H7 (cell line): Measurements from ENCODE around the gene PHOX2A. TPM values are rescaled to one million over a fixed set of nuclear protein-coding genes. Genes with fewer than 3 reads are reported as not detected.

Experiments
- DNase-seq: peaks from one replicate; pipeline ENCODE4 v3.0.0; 2012
- H3K27me3 ChIP-seq: 2 replicates; pipeline ENCODE4 v1.6.0; 2011; ENCODE audit warnings: mild to moderate bottlenecking, low read length; ENCODE audit not compliant: control insufficient read depth, insufficient read depth
- H3K36me3 ChIP-seq: replicated peaks from 2 replicates; pipeline ENCODE4 v1.5.1; 2011; ENCODE audit warnings: low read length; ENCODE audit not compliant: control insufficient read depth, insufficient read depth
- H3K4me3 ChIP-seq: 2 replicates; pipeline ENCODE4 v1.5.1; 2011; ENCODE audit warnings: low read depth, mild to moderate bottlenecking, control low read depth, low read length, moderate library complexity; ENCODE audit not compliant: insufficient read depth
- total RNA-seq: library from RNA; depleted of rRNA; stranded (reverse); fragments of >200 nt; shearing (Covaris generic); gene quantifications from 2 replicates; pipeline ENCODE4 v1.2.3, GENCODE V29; 2014

Gene PHOX2A
- total RNA-seq, 1 experiment from 2014 or later: 2.5 TPM

- Histone ChIP-seq H3K27me3 (no peaks in the 10 kb centered on the region), H3K36me3 (no peaks in the 10 kb centered on the region), H3K4me3 (no peak overlapping the region)
- no peak for DNase-seq
Observed at GRCh38 chr11:72260574-72260973, 16.6 kb upstream of the PHOX2A start.

DNA sequence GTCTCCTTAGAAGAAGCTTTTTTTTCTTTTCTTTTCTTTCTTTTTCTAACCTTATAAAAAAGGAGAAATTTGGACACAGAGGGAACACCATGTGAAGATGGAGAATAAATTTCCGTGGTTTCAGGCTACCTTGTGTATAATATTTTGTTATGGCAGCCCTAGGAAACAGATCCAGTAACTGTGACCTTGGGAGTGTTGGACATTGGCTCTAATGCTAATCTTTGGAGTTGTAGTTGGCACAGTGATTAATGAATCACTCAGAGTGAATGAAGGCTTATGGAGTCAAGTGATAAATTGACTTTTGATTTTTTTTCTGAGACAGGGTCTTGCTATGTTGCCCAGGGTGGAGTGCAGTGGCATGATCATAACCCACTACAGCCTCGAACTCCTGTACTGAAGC lies 15.5 kb upstream of the PHOX2A start:
- no peak for DNase-seq
- Histone ChIP-seq H3K4me3 (no peak overlapping the region), H3K27me3 (no peaks in the 10 kb centered on the region), H3K36me3 (no peaks in the 10 kb centered on the region)

DNA sequence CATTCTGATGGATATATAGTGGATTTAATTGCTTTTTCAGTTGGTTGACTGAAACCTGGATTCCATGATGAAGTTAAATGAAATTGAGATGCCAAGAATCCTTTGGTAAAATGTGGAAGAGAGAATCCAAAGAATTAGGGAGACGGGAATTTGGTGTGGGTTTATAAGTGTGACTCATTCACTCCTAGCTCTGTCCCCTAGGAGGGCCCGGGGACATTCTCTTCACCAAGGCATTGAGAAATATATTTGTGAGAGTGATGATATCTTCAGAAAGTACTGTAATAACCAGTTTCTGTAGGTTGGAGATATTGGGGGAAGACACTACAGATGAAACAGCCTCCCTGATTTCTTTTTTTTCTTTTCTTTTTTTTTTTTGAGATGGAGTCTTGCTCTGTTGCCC lies 13.6 kb upstream of the PHOX2A start:
- Histone ChIP-seq H3K36me3 (no peaks in the 10 kb centered on the region), H3K4me3 (no peak overlapping the region), H3K27me3 (no peaks in the 10 kb centered on the region)
- no peak for DNase-seq

GRCh38 chr11:72254299-72254993 lies 10.5 kb upstream of the PHOX2A start:
- Histone ChIP-seq H3K27me3 (no peaks in the 10 kb centered on the region), H3K36me3 (no peaks in the 10 kb centered on the region), H3K4me3 (no peak overlapping the region)
- no peak for DNase-seq

DNA sequence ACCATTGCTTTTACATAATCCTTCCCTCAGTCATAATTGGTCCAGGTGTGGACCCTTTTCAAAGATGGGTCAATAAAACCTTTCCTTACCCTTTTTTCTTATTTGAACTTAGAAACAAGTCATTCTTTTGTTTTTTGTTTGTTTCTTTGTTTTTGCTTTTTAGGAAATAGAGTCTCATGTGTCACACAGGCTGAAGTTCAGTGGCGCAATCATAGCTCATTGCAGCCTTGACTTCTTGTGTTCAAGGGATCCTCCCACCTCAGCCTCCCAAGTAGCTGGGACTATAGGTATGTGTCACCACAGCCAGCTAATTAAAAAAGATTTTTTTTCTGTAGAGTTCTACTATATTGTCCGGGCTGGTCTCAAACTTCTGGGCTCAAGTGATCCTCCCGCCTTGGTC lies 9.4 kb upstream of the PHOX2A start:
- no peaks in the 10 kb centered on the region for H3K36me3 ChIP-seq
- no peak for DNase-seq
- H3K4me3 ChIP-seq: no peak overlapping the region
- no peaks in the 10 kb centered on the region; the same call in 1 of the 2 replicates for H3K27me3 ChIP-seq

- Histone ChIP-seq H3K36me3 (no peaks in the 10 kb centered on the region), H3K27me3 (peaks cover 12% of the 10 kb centered on the region), H3K4me3 (no peak overlapping the region)
- no peak for DNase-seq
Observed at GRCh38 chr11:72251614-72252013, 7.6 kb upstream of the PHOX2A start.

GRCh38 chr11:72250661-72251464 lies 6.9 kb upstream of the PHOX2A start:
- Histone ChIP-seq H3K27me3 (peaks cover 20% of the 10 kb centered on the region), H3K36me3 (no peaks in the 10 kb centered on the region), H3K4me3 (no peak overlapping the region)
- no peak for DNase-seq

DNA sequence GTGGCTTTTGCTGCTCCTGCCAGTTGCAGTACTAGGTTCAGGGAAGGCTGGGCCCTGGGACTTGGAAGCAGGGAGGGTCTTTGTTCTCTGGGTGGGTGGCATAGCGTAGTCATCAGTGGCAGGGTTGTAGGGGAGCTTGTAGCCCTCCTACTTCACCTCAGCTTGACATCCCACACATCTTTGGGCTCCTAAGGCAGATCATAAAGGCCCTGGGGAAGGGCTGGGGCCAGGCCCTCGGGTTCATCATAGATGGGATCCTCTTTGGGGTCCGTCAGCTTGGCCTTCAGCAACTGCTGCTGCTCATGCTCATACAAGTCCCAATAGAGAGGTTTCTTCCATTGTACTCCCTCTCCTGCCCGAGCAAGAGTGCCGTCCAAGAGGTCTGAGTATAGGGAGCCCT lies 6.0 kb upstream of the PHOX2A start:
- Histone ChIP-seq H3K27me3 (peaks cover 29% of the 10 kb centered on the region), H3K4me3 (no peak overlapping the region), H3K36me3 (no peaks in the 10 kb centered on the region)
- no peak for DNase-seq

DNA sequence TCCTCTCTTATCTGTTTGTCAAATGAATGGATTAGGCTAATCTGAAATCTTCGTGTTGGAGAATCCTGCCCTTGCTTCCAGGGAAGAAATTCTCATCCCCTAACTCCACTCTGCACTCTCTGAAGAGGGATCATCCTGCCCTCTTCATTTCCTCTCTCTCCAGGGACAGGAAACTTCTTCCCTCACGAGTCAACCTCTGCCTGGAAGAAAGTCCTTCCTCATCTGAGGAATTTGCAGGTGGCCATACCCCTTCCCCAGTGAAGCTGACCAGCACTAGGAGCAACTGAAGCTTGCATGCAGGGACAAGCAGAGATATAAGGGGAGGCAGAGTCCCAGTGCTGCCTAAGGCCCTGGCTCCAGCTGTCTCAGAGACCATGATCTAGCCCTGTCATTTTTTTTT lies 3.6 kb upstream of the PHOX2A start:
- DNase-seq: no peak
- Histone ChIP-seq H3K36me3 (no peaks in the 10 kb centered on the region), H3K4me3 (no peak overlapping the region), H3K27me3 (peaks cover 50% of the 10 kb centered on the region)

GRCh38 chr11:72245263-72245816 lies 1.4 kb upstream of the PHOX2A start:
- H3K36me3 ChIP-seq: no peaks in the 10 kb centered on the region
- peak overlapping the region; percentile 61; the same call in 1 of the 2 replicates for H3K4me3 ChIP-seq
- DNase-seq: peak; percentile 46
- H3K27me3 ChIP-seq: peaks cover 72% of the 10 kb centered on the region

DNA sequence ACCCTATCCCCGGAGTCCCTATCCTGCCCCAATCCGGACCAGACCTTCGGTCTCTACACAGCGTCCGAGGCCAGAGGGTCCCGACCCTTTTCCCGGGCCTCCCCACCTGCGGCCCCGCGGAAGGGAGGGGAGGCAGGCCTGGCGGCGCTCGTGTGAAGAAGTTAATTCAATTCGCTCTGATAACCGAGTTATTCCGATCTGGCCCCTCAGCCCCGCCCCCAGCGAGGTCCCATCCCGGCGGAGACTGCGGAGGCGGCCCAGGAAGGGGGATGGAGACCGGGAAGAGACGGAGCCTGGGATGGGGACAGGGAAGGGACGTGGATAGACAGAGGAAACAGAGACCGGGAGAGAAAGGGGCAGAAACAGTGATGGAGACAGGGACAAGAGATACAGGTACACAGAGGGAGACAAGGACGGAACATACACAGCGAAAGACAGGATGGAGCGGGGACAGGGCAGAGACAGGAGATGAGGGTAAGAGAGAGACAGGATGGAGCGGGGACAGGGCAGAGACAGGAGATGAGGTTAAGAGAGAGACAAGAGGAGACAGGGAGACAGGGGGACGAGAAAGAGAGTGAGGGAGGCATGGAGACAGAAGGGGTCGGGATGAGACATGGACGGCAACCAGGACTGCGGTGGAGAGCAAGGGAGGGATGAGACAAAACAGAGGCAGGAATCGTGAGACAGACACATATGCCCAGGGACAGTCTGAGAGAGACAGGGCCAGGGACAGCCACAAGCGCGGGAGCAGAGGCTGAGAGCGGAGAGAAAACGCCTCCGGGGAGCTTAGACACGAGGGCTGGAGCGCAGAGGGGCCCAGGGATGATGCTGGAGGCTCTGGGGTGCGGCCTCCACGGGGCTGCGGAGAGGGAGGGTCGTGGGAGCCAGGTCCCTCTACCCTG lies 636 bp upstream of the PHOX2A start:
- Histone ChIP-seq H3K4me3 (peak overlapping the region; percentile 61), H3K36me3 (no peaks in the 10 kb centered on the region), H3K27me3 (peaks cover 79% of the 10 kb centered on the region)
- DNase-seq: peak; percentile 94

GRCh38 chr11:72243173-72244059 lies 560 bp downstream of the PHOX2A start:
- DNase-seq: peak; percentile 64
- peaks cover 87% of the 10 kb centered on the region for H3K27me3 ChIP-seq
- H3K36me3 ChIP-seq: no peaks in the 10 kb centered on the region
- peak overlapping the region; percentile 61 for H3K4me3 ChIP-seq

- H3K4me3 ChIP-seq: no peak overlapping the region
- no peaks in the 10 kb centered on the region for H3K36me3 ChIP-seq
- peak; percentile 15 for DNase-seq
- peaks cover 80% of the 10 kb centered on the region for H3K27me3 ChIP-seq
Observed at GRCh38 chr11:72242141-72242540, 1.8 kb downstream of the PHOX2A start.
